ENCODE results near the gene KRT32. TPM values are rescaled to one million over a fixed set of nuclear protein-coding genes. Genes with fewer than 3 reads are reported as not detected.

Gene KRT32
- not detected for total RNA-seq
- total RNA-seq: 0 reads per million in 2 donors

DNA sequence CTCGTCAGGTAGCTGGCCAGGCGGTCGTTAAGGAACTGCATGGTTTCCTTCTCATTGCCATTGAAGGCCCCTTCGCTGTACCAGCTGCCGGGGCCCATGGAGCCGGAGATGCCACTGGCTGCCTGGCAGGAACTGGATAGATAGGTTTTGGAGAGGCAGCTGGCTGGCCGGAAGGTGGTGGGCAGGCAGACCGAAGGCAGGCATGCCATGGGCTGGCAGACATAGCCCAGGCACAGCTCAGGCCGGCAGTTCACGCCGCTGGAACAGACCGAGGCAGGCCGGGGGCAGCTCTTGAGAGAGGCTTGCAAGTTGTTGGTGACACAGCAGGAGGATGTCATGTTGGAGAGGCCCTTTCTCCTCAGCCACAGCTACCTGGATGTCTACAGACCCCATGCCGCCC lies at the start of gene KRT32:
KRT32 (minus strand) TSS at position 399 of the 400 bp plus-strand sequence; CDS start at position 338, 61 bp downstream.
- ATAC-seq: no peak
- H3K9me3 ChIP-seq (ENCODE audit: control insufficient read depth, low read length, poor library complexity, severe bottlenecking): no peaks in the 10 kb centered on the region
- H3K4me3 Mint-ChIP-seq: no peak within 1 kb of the TSS
- no peaks in the 10 kb centered on the region for H3K36me3 Mint-ChIP-seq (ENCODE audit: low read depth)
- no peak for DNase-seq
- peaks cover 18% of the 10 kb centered on the region for H3K27me3 Mint-ChIP-seq
- H3K4me1 Mint-ChIP-seq: no peaks in the 10 kb centered on the region
- no peak within 1 kb of the TSS for H3K27ac Mint-ChIP-seq

- no peaks in the 10 kb centered on the region for H3K36me3 Mint-ChIP-seq (ENCODE audit: low read depth)
- peaks cover 10% of the 10 kb centered on the region for H3K4me1 Mint-ChIP-seq
- ATAC-seq (no peak), DNase-seq (no peak)
- H3K27ac Mint-ChIP-seq: no peak overlapping the region
- no peaks in the 10 kb centered on the region for H3K9me3 ChIP-seq (ENCODE audit: control insufficient read depth, low read length, poor library complexity, severe bottlenecking)
- H3K4me3 Mint-ChIP-seq: no peak overlapping the region
- peaks cover 22% of the 10 kb centered on the region for H3K27me3 Mint-ChIP-seq
These were observed 49.7 kb upstream of the KRT32 start for GRCh38 chr17:41516830-41517283.

DNA sequence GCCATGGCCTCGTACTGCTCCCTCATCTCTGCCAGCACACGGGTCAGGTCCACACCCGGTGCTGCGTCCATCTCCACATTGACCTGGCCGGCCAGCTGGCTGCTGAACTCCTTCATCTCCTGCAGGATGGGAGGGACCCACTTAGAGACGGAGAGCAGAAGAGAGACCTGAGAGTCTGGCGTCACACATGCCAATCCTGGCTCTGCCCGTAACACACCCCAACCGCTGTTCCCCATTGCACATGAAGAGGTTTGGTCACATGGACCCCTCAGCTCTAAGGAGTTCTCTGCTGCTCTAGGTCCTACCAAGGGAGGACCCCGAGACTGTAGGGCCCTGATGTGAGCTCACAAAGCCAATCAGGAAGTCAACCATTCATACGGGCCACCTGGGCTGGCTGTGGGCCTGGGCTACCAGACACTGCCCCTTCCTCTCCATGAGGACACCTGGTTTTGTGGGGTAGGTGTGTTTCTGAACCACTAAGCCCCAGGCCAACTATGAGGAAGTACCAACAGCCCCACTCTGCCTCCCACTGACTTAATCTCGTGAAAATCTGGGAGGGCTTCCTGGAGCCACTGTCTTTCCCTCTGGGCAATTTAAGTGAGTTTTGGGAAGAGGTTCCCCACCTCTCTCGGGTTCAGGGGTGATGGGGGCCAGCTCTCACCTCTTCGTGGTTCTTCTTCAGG lies 49.1 kb upstream of the KRT32 start:
- no peaks in the 10 kb centered on the region for H3K9me3 ChIP-seq (ENCODE audit: control insufficient read depth, low read length, poor library complexity, severe bottlenecking)
- ATAC-seq: no peak
- peaks cover 22% of the 10 kb centered on the region for H3K27me3 Mint-ChIP-seq
- no peak overlapping the region for H3K4me3 Mint-ChIP-seq
- H3K36me3 Mint-ChIP-seq (ENCODE audit: low read depth): no peaks in the 10 kb centered on the region
- peaks cover 10% of the 10 kb centered on the region for H3K4me1 Mint-ChIP-seq
- H3K27ac Mint-ChIP-seq: no peak overlapping the region
- DNase-seq: no peak

- H3K27ac Mint-ChIP-seq: no peak overlapping the region
- H3K36me3 Mint-ChIP-seq (ENCODE audit: low read depth): no peaks in the 10 kb centered on the region
- peaks cover 16% of the 10 kb centered on the region for H3K27me3 Mint-ChIP-seq
- no peak overlapping the region for H3K4me3 Mint-ChIP-seq
- no peaks in the 10 kb centered on the region for H3K9me3 ChIP-seq (ENCODE audit: control insufficient read depth, low read length, poor library complexity, severe bottlenecking)
- ATAC-seq: no peak
- H3K4me1 Mint-ChIP-seq: peaks cover 10% of the 10 kb centered on the region
- DNase-seq: no peak
These were observed 46.0 kb upstream of the KRT32 start for GRCh38 chr17:41513168-41513547.

DNA sequence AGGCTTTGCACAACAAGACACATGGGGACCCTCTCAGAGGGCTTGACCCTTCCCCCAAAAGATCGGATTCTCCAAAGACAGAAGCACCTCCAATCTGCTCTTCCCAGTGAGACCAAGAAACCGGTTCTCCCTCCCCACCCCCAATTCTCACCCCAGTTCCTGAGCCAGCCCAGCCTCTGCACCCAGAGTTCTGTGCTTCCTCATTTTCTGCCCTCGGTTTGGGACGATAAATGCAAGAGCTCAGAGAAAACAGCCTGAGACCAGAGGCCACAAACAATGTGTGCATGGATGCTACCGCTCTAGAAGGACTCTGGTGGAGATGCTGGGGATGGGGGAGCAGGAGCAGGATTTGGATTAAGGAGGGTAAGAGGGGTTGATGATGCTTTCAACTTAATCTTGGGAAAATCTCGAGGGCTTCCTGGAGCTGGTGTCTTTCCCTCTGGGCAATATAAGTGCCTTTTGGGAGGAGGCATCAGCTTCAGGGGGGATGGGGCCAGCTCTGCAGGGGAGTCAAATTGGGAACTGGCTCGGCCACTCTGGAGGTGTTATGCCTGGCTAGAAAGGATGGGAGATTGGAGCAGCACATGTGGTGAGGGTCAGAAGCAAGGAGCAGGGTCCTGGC lies 45.5 kb upstream of the KRT32 start:
- no peak overlapping the region for H3K4me3 Mint-ChIP-seq
- peaks cover 16% of the 10 kb centered on the region for H3K27me3 Mint-ChIP-seq
- H3K36me3 Mint-ChIP-seq (ENCODE audit: low read depth): no peaks in the 10 kb centered on the region
- peaks cover 10% of the 10 kb centered on the region for H3K4me1 Mint-ChIP-seq
- ATAC-seq (no peak), DNase-seq (no peak)
- no peaks in the 10 kb centered on the region for H3K9me3 ChIP-seq (ENCODE audit: control insufficient read depth, low read length, poor library complexity, severe bottlenecking)
- no peak overlapping the region for H3K27ac Mint-ChIP-seq

- peaks cover 7% of the 10 kb centered on the region for H3K4me1 Mint-ChIP-seq
- H3K4me3 Mint-ChIP-seq: no peak overlapping the region
- peaks cover 14% of the 10 kb centered on the region for H3K27me3 Mint-ChIP-seq
These were observed 44.5 kb upstream of the KRT32 start for GRCh38 chr17:41511716-41512115.

GRCh38 chr17:41511116-41511515 lies 43.9 kb upstream of the KRT32 start:
- ATAC-seq (no peak), DNase-seq (no peak)
- no peaks in the 10 kb centered on the region for H3K9me3 ChIP-seq (ENCODE audit: control insufficient read depth, low read length, poor library complexity, severe bottlenecking)
- peaks cover 8% of the 10 kb centered on the region for H3K27me3 Mint-ChIP-seq
- no peak overlapping the region for H3K4me3 Mint-ChIP-seq
- H3K27ac Mint-ChIP-seq: no peak overlapping the region
- H3K36me3 Mint-ChIP-seq (ENCODE audit: low read depth): no peaks in the 10 kb centered on the region
- H3K4me1 Mint-ChIP-seq: peaks cover 6% of the 10 kb centered on the region

More at GRCh38 chr17:41511716-41512115, 44.5 kb upstream of the KRT32 start:
- no peak for ATAC-seq
- DNase-seq: no peak
- no peaks in the 10 kb centered on the region for H3K9me3 ChIP-seq (ENCODE audit: control insufficient read depth, low read length, poor library complexity, severe bottlenecking)
- H3K36me3 Mint-ChIP-seq (ENCODE audit: low read depth): no peaks in the 10 kb centered on the region
- H3K27ac Mint-ChIP-seq: no peak overlapping the region

GRCh38 chr17:41510251-41511065 lies 43.3 kb upstream of the KRT32 start:
- H3K27ac Mint-ChIP-seq: no peak overlapping the region
- H3K27me3 Mint-ChIP-seq: peaks cover 7% of the 10 kb centered on the region
- ATAC-seq: no peak
- H3K9me3 ChIP-seq (ENCODE audit: control insufficient read depth, low read length, poor library complexity, severe bottlenecking): no peaks in the 10 kb centered on the region
- H3K4me3 Mint-ChIP-seq: no peak overlapping the region
- no peak for DNase-seq
- H3K36me3 Mint-ChIP-seq (ENCODE audit: low read depth): no peaks in the 10 kb centered on the region
- peaks cover 4% of the 10 kb centered on the region for H3K4me1 Mint-ChIP-seq

GRCh38 chr17:41507315-41507880 lies 40.2 kb upstream of the KRT32 start:
- Mint-ChIP-seq H3K36me3 (ENCODE audit: low read depth) (no peaks in the 10 kb centered on the region), H3K27ac (no peak overlapping the region), H3K4me1 (no peaks in the 10 kb centered on the region), H3K4me3 (no peak overlapping the region), H3K27me3 (peaks cover 1% of the 10 kb centered on the region)
- no peak for ATAC-seq
- DNase-seq: no peak
- H3K9me3 ChIP-seq (ENCODE audit: control insufficient read depth, low read length, poor library complexity, severe bottlenecking): no peaks in the 10 kb centered on the region

- H3K4me3 Mint-ChIP-seq: no peak overlapping the region
- DNase-seq (no peak), ATAC-seq (no peak)
- no peaks in the 10 kb centered on the region for H3K4me1 Mint-ChIP-seq
- H3K27ac Mint-ChIP-seq: no peak overlapping the region
- H3K9me3 ChIP-seq (ENCODE audit: control insufficient read depth, low read length, poor library complexity, severe bottlenecking): no peaks in the 10 kb centered on the region
- no peaks in the 10 kb centered on the region for H3K36me3 Mint-ChIP-seq (ENCODE audit: low read depth)
- no peaks in the 10 kb centered on the region for H3K27me3 Mint-ChIP-seq
These were observed 38.9 kb upstream of the KRT32 start for GRCh38 chr17:41505809-41506767.

GRCh38 chr17:41505007-41505808 lies 38.0 kb upstream of the KRT32 start, which contains the start of gene KRT13:
KRT13 (minus strand) TSS chr17:41505612; CDS start chr17:41505550, 62 bp downstream.
- Mint-ChIP-seq H3K27ac (no peak within 1 kb of the TSS), H3K4me3 (no peak within 1 kb of the TSS), H3K27me3 (peaks cover under 1% of the 10 kb centered on the region), H3K4me1 (peaks cover 2% of the 10 kb centered on the region), H3K36me3 (ENCODE audit: low read depth) (no peaks in the 10 kb centered on the region)
- DNase-seq (no peak), ATAC-seq (no peak)
- H3K9me3 ChIP-seq (ENCODE audit: control insufficient read depth, low read length, poor library complexity, severe bottlenecking): no peaks in the 10 kb centered on the region

All from T-helper 17 cell (primary cell).